ENCODE results near the gene SEC16A. TPM values are rescaled to one million over a fixed set of nuclear protein-coding genes. Genes with fewer than 3 reads are reported as not detected.

SEC16A gene
- total RNA-seq, 2 donors from 2014 or later = 35.3 to 75.8 TPM

- WGBS, 2 donors = 93 to 94% methylated on average over 34 to 40 of the region's 43 CpGs
- DNase-seq (no peak), ATAC-seq (no peak)
- H3K27me3 ChIP-seq = no peaks in the 10 kb centered on the region
- H3K27ac ChIP-seq = no peak overlapping the region
- TF ChIP-seq POLR2A (IDR thresholded peaks at IDR 0.05) (no peak), CTCF (IDR thresholded peaks at IDR 0.05) (no peak)
- no peak overlapping the region for H3K4me3 ChIP-seq
- H3K9me3 ChIP-seq = no peaks in the 10 kb centered on the region
- intact Hi-C loops (cut with DNase I) = no loop called here
- no peaks in the 10 kb centered on the region for H3K4me1 ChIP-seq
- H3K36me3 ChIP-seq (replicated peaks in 1 of 2; ENCODE audit: insufficient read depth in 1 of 2, low read depth in 2 of 2) = peaks cover 12 to 66% of the 10 kb centered on the region in 2 donors
These were observed 27.5 kb downstream of the SEC16A start for GRCh38 chr9:136455043-136456002.

GRCh38 chr9:136454026-136454796 is 28.6 kb downstream of the SEC16A start:
- no peak overlapping the region for H3K27ac ChIP-seq
- H3K4me1 ChIP-seq = no peaks in the 10 kb centered on the region
- no peak overlapping the region for H3K4me3 ChIP-seq
- H3K27me3 ChIP-seq = no peaks in the 10 kb centered on the region
- H3K36me3 ChIP-seq (replicated peaks in 1 of 2; ENCODE audit: insufficient read depth in 1 of 2, low read depth in 2 of 2) = peaks cover 8 to 66% of the 10 kb centered on the region in 2 donors
- TF ChIP-seq POLR2A (IDR thresholded peaks at IDR 0.05) = no peak
- no peak for TF ChIP-seq CTCF (IDR thresholded peaks at IDR 0.05)
- ATAC-seq = no peak
- intact Hi-C loops (cut with DNase I) = no loop called here
- DNase-seq = no peak
- H3K9me3 ChIP-seq = no peaks in the 10 kb centered on the region
- WGBS, 2 donors = 90 to 96% methylated on average over 14 to 22 of the region's 25 CpGs

- H3K27me3 ChIP-seq = no peaks in the 10 kb centered on the region
- no peak for DNase-seq
These were observed 29.5 kb downstream of the SEC16A start for GRCh38 chr9:136453326-136453725.

GRCh38 chr9:136451221-136451877 is 31.5 kb downstream of the SEC16A start:
- peaks cover 14 to 63% of the 10 kb centered on the region in 2 donors for H3K36me3 ChIP-seq (replicated peaks in 1 of 2; ENCODE audit: insufficient read depth in 1 of 2, low read depth in 2 of 2)

More at GRCh38 chr9:136453326-136453725, 29.5 kb downstream of the SEC16A start:
- ATAC-seq = no peak
- intact Hi-C loops (cut with DNase I) = no loop called here
- H3K4me1 ChIP-seq = no peaks in the 10 kb centered on the region
- H3K36me3 ChIP-seq (replicated peaks in 1 of 2; ENCODE audit: insufficient read depth in 1 of 2, low read depth in 2 of 2) = peaks cover 7 to 62% of the 10 kb centered on the region in 2 donors
- no peak overlapping the region for H3K27ac ChIP-seq
- WGBS, 2 donors = 88 to 89% methylated on average over 11 of the region's 11 CpGs
- TF ChIP-seq CTCF (IDR thresholded peaks at IDR 0.05) (no peak), POLR2A (IDR thresholded peaks at IDR 0.05) (no peak)
- no peak overlapping the region for H3K4me3 ChIP-seq
- no peaks in the 10 kb centered on the region for H3K9me3 ChIP-seq

More at GRCh38 chr9:136451221-136451877, 31.5 kb downstream of the SEC16A start:
- Histone ChIP-seq H3K4me1 (no peaks in the 10 kb centered on the region), H3K9me3 (no peaks in the 10 kb centered on the region), H3K27me3 (no peaks in the 10 kb centered on the region), H3K4me3 (no peak overlapping the region), H3K27ac (no peak overlapping the region)
- no peak for DNase-seq
- intact Hi-C loops (cut with DNase I) = no loop called here
- TF ChIP-seq CTCF (IDR thresholded peaks at IDR 0.05) = no peak
- TF ChIP-seq POLR2A (IDR thresholded peaks at IDR 0.05) = no peak
- no peak for ATAC-seq
- 87 to 91% methylated on average over 16 to 26 of the region's 26 CpGs for WGBS, 2 donors

Data from body of pancreas (tissue), 4 donors.